ENCODE data around the gene ZNF385A. TPM values are rescaled to one million over a fixed set of nuclear protein-coding genes. Genes with fewer than 3 reads are reported as not detected.

ZNF385A gene
- total and polyA plus RNA-seq, 2 of the 8 experiments (the other 6 are each of a cell fraction or from before 2014, with no cell fraction given): 5.2 to 14.3 TPM

- Histone ChIP-seq H3K18ac (ENCODE audit: extremely low read depth, low read length) (0 out of 2 replicates have a peak overlapping the region, but pooled peaks have one; percentile 16), H2AK5ac (ENCODE audit: low read depth, low read length) (no peak overlapping the region), H3K79me1 (ENCODE audit: low read depth, low read length) (no peaks in the 10 kb centered on the region), H2BK5ac (ENCODE audit: low read depth, low read length) (peak overlapping the region; percentile 77; the same call in 1 of the 2 replicates), H4K8ac (ENCODE audit: extremely low read depth, insufficient read depth, low read length) (peak overlapping the region; percentile 60; the same call in 1 of the 2 replicates), H2BK120ac (replicated peaks; ENCODE audit: low read depth, low read length) (no peak overlapping the region), H2BK12ac (ENCODE audit: low read depth, low read length) (no peak overlapping the region), H3K79me2 (ENCODE audit: control insufficient read depth in 1 of 2, insufficient read depth in 2 of 2, low read length in 2 of 2) (no peaks in the 10 kb centered on the region), H4K20me1 (replicated peaks in 1 of 2; ENCODE audit: control insufficient read depth in 1 of 2, insufficient read depth in 2 of 2, low read length in 2 of 2) (no peaks in the 10 kb centered on the region), H3K27ac (ENCODE audit: low read depth, low read length) (no peak overlapping the region), H3K4me3 (ENCODE audit: extremely low read depth in 1 of 4, insufficient read depth in 2 of 4, low read depth in 3 of 4, low read length in 4 of 4) (peak overlapping the region; percentile 67 to 92 (median 76)), H3K9ac (replicated peaks in 1 of 4; ENCODE audit: extremely low read depth in 1 of 4, low read depth in 3 of 4, low read length in 3 of 4) (peak overlapping the region in 3 of 4 experiments; percentile 20 to 35 (median 35); a peak in 5 of 7 replicates), H3K23me2 (ENCODE audit: low read depth, low read length) (peaks cover 5% of the 10 kb centered on the region), H3K4ac (replicated peaks; ENCODE audit: insufficient read length, low read depth, low read length) (no peak overlapping the region), H3K27me3 (replicated peaks in 1 of 4; ENCODE audit: control insufficient read depth in 3 of 4, extremely low read depth in 1 of 4, insufficient read depth in 3 of 4, low read length in 3 of 4) (peaks cover 0 to 22% (median 18%) of the 10 kb centered on the region in 4 experiments; a peak in 6 of 7 replicates), H3K56ac (replicated peaks; ENCODE audit: insufficient read length, low read depth, low read length) (no peak overlapping the region), H3K23ac (ENCODE audit: insufficient read length) (no peak overlapping the region), H3K9me3 (ENCODE audit: insufficient read depth in 2 of 2, low read depth in 1 of 2, low read length in 1 of 2) (no peaks in the 10 kb centered on the region), H3K4me1 (replicated peaks in 1 of 4; ENCODE audit: control insufficient read depth in 3 of 4, insufficient read depth in 4 of 4, low read length in 3 of 4) (peaks cover 6 to 16% (median 9%) of the 10 kb centered on the region in 4 experiments), H4K5ac (ENCODE audit: insufficient read length, low read depth, low read length) (no peak overlapping the region), H3K4me2 (ENCODE audit: insufficient read depth in 1 of 2, low read depth in 2 of 2, low read length in 2 of 2) (peak overlapping the region; percentile 77 to 95), H2AFZ (ENCODE audit: low read length) (no peak overlapping the region), H2BK20ac (ENCODE audit: low read length) (no peak overlapping the region), H3K36me3 (ENCODE audit: control insufficient read depth in 2 of 4, insufficient read depth in 4 of 4, low read length in 3 of 4) (no peaks in the 10 kb centered on the region), H2BK15ac (ENCODE audit: low read length) (no peak overlapping the region), H3K14ac (ENCODE audit: insufficient read length) (no peak overlapping the region), H4K91ac (replicated peaks; ENCODE audit: insufficient read length, low read length) (no peak overlapping the region)
- CTCF ChIA-PET (ENCODE audit: partially characterized antibody): interaction anchor here (0.8 to 12.1 kb wide), 10 partner anchors 11 to 154 kb away, joined by 3 to 271 read pairs (median 4); no protein-coding TSS in a partner anchor
- DNase-seq (ENCODE audit: low read depth in 1 of 2, low spot score in 2 of 2): no peak
- TF ChIP-seq RXRA (IDR thresholded peaks at IDR 0.05; ENCODE audit: insufficient read depth, low read depth, low read length) (no peak), SRF (IDR thresholded peaks at IDR 0.05; ENCODE audit: low read depth, low read length) (no peak), CBX8 (IDR thresholded peaks at IDR 0.05; ENCODE audit: borderline replicate concordance, low read depth, low read length) (no peak), SIRT6 (IDR thresholded peaks at IDR 0.05; ENCODE audit: low read length) (no peak), PHF8 (conservative IDR thresholded peaks at IDR 0.05; ENCODE audit: low read depth, low read length) (no peak), KDM4A (IDR thresholded peaks at IDR 0.05; ENCODE audit: low read depth, low read length, severe bottlenecking) (peak; percentile 54)
- POLR2A ChIA-PET (ENCODE audit: partially characterized antibody): interaction anchor here (0.6 to 1.8 kb wide), 7 partner anchors 10 to 137 kb away, joined by 3 to 7 read pairs (median 3); no protein-coding TSS in a partner anchor
- FAIRE-seq: no peak
- WGBS, 2 experiments (ENCODE audit: extremely low coverage in 1 of 2, insufficient coverage in 1 of 2, insufficient read length in 1 of 2, insufficient replicate concordance in 2 of 2, low coverage in 1 of 2, low lambda C conversion rate in 2 of 2, missing lambda C conversion rate in 1 of 2): 1% methylated on average over 27 of the region's 35 CpGs; no CpG with 5 or more reads in 1 of the 2 experiments
These were observed 34.0 kb upstream of the ZNF385A start for GRCh38 chr12:54418441-54419087.
